GM12878 (cell line): ENCODE results near the gene LRRN1. TPM values are rescaled to one million over a fixed set of nuclear protein-coding genes. Genes with fewer than 3 reads are reported as not detected.

ENCODE experiments used
- ATAC-seq: fragments of 200-7000 bp; cut with Tn5 transposase; 3 replicates; pipeline ENCODE4 v1.9.1; 2020; ENCODE audit warnings: mild to moderate bottlenecking, moderate library complexity
- BruUV-seq: library from RNA; stranded (reverse); fragments of 400-500 nt; replicated peaks from 2 replicates; lab custom pipeline; 2021; lab: Mats Ljungman, UMichigan
- CTCF ChIA-PET: fragments of 300-600 bp; sonication (Branson Sonifier 250); formaldehyde crosslinking; extraction: SDS; loops from one replicate; lab custom pipeline; 2021; ENCODE audit warnings: inconsistent platforms; lab: Yijun Ruan, JAX
- POLR2A ChIA-PET: fragments of 350-600 bp; formaldehyde crosslinking; extraction: SDS; loops from one replicate; lab custom pipeline; 2021; ENCODE audit warnings: inconsistent platforms; lab: Charles Lee
- RAD21 ChIA-PET: fragments of 300-600 bp; sonication (Branson Sonifier 250); formaldehyde crosslinking; loops from one replicate; lab custom pipeline; 2023; ENCODE audit warnings: antibody characterized with exemption; ENCODE audit not compliant: unreplicated experiment; lab: Charles Lee
- SMC1A ChIA-PET: fragments of 300-600 bp; sonication (Branson Sonifier 250); formaldehyde crosslinking; loops from one replicate; lab custom pipeline; 2023; ENCODE audit not compliant: unreplicated experiment, uncharacterized antibody; lab: Charles Lee
- DNase-seq: peaks from one replicate; pipeline ENCODE4 v3.0.0-alpha.2; 2011; ENCODE audit warnings: low read depth, low spot score
- FAIRE-seq: peaks from 3 replicates; lab custom pipeline; 2011; peaks lifted over from hg19 to GRCh38; lab: Jason Lieb, UNC
- H2AFZ ChIP-seq: 2 replicates; pipeline ENCODE4 v1.6.0; 2011; ENCODE audit warnings: low read depth, low read length, control low read depth; ENCODE audit not compliant: control insufficient read depth
- H3K27ac ChIP-seq: 2 replicates; pipeline ENCODE4 v1.5.1; 2011; ENCODE audit warnings: control low read depth; ENCODE audit not compliant: control insufficient read depth, insufficient read depth
- H3K27me3 ChIP-seq, 2 experiments: replicated peaks in 1 of 2; 2 replicates each; pipeline versions ENCODE4 v1.6.0 to v1.6.1; 2011; ENCODE audit warnings: low read length in 1 of 2; ENCODE audit not compliant: control insufficient read depth in 2 of 2, insufficient read depth in 2 of 2
- H3K36me3 ChIP-seq, 2 experiments: 2 replicates each; pipeline ENCODE4 v1.5.1; 2011; ENCODE audit warnings: low read length in 1 of 2; ENCODE audit not compliant: control insufficient read depth in 2 of 2, insufficient read depth in 2 of 2
- H3K4me1 ChIP-seq: 2 replicates; pipeline ENCODE4 v1.6.1; 2011; ENCODE audit warnings: mild to moderate bottlenecking, low read length, moderate library complexity, mixed read lengths; ENCODE audit not compliant: control insufficient read depth, insufficient read depth
- H3K4me2 ChIP-seq: 2 replicates; pipeline ENCODE4 v1.6.0; 2011; ENCODE audit warnings: control low read depth; ENCODE audit not compliant: control insufficient read depth, insufficient read depth
- H3K4me3 ChIP-seq: fragments of 200-600 bp; sonication (generic); 2 replicates; pipeline ENCODE4 v1.5.1; 2016
- H3K79me2 ChIP-seq: 2 replicates; pipeline ENCODE4 v1.6.0; 2011; ENCODE audit warnings: low read length; ENCODE audit not compliant: control insufficient read depth, insufficient read depth
- H3K9ac ChIP-seq: 2 replicates; pipeline ENCODE4 v1.8.0; 2011; ENCODE audit warnings: low read length, control low read depth, mixed read lengths; ENCODE audit not compliant: control insufficient read depth, insufficient read depth
- H3K9me3 ChIP-seq: replicated peaks from 3 replicates; pipeline ENCODE4 v1.5.1; 2011; ENCODE audit warnings: mild to moderate bottlenecking, low read length; ENCODE audit not compliant: control insufficient read depth, insufficient read depth
- H4K20me1 ChIP-seq: 2 replicates; pipeline ENCODE4 v1.6.0; 2011; ENCODE audit not compliant: control insufficient read depth, insufficient read depth
- BCL11A ChIP-seq: IDR thresholded peaks from 2 replicates; pipeline ENCODE4 v1.6.1; 2011; ENCODE audit warnings: low read depth, low read length
- BCL3 ChIP-seq: IDR thresholded peaks from 2 replicates; pipeline ENCODE4 v1.6.1; 2011; ENCODE audit warnings: borderline replicate concordance, low read depth, mild to moderate bottlenecking, moderate library complexity, low read length; ENCODE audit not compliant: insufficient read depth, poor library complexity, severe bottlenecking
- BRCA1 ChIP-seq: IDR thresholded peaks from 2 replicates; pipeline ENCODE4 v1.6.1; 2011; ENCODE audit warnings: low read depth, low read length, improper control_type of control experiment
- FOS ChIP-seq: IDR thresholded peaks from 3 replicates; pipeline ENCODE4 v1.6.1; 2011; ENCODE audit warnings: borderline replicate concordance; ENCODE audit not compliant: insufficient read length; ENCODE audit errors: extremely low read depth
- HDAC6 ChIP-seq: fragments of 200-600 bp; sonication (generic); IDR thresholded peaks from one replicate; pipeline ENCODE4 v1.8.0; 2017; ENCODE audit warnings: antibody characterized with exemption; ENCODE audit not compliant: unreplicated experiment
- JUND ChIP-seq: IDR thresholded peaks from 2 replicates; pipeline ENCODE4 v1.6.1; 2012; ENCODE audit warnings: low read depth, mild to moderate bottlenecking, low read length, improper control_type of control experiment, moderate library complexity
- NFYB ChIP-seq: IDR thresholded peaks from 2 replicates; pipeline ENCODE4 v1.6.1; 2011; ENCODE audit warnings: low read depth, mild to moderate bottlenecking, low read length, improper control_type of control experiment, moderate library complexity; ENCODE audit not compliant: insufficient read depth
- POLR2AphosphoS5 ChIP-seq: IDR thresholded peaks from 2 replicates; pipeline ENCODE4 v1.6.1; 2011; ENCODE audit warnings: mild to moderate bottlenecking, low read length, inconsistent platforms
- RAD51 ChIP-seq: fragments of 450-650 bp; IDR thresholded peaks from 2 replicates; pipeline ENCODE4 v1.6.1; 2016; ENCODE audit warnings: moderate library complexity, mild to moderate bottlenecking, inconsistent platforms
- SUPT20H ChIP-seq: IDR thresholded peaks from 2 replicates; pipeline ENCODE4 v1.6.1; 2011; ENCODE audit warnings: low read depth, mild to moderate bottlenecking, low read length, moderate library complexity, borderline replicate concordance; ENCODE audit not compliant: control insufficient read depth
- USF2 ChIP-seq: IDR thresholded peaks from 2 replicates; pipeline ENCODE4 v1.6.1; 2011; ENCODE audit warnings: low read depth, low read length, improper control_type of control experiment, borderline replicate concordance
- YY1 ChIP-seq: IDR thresholded peaks from 2 replicates; pipeline ENCODE4 v1.6.1; 2011; ENCODE audit warnings: low read depth, mild to moderate bottlenecking, low read length
- WGBS: methylation state at CpG from one replicate; pipeline ENCODE4 v1.1.6; 2016; ENCODE audit warnings: low lambda C conversion rate; ENCODE audit not compliant: insufficient replicate concordance, insufficient coverage; ENCODE audit errors: missing lambda C conversion rate; 5-methylcytosine and 5-hydroxymethylcytosine counted together
- in situ Hi-C: fragments of 300-500 bp; cut with MboI; formaldehyde crosslinking; loops from 9 replicates; pipeline ENCODE4 v1.14.3; 2018; ENCODE audit warnings: mixed read lengths
- intact Hi-C: fragments of 100-400 bp; cut with micrococcal nuclease; formaldehyde crosslinking; loops from one replicate; pipeline ENCODE4 v1.14.2; 2022; ENCODE audit not compliant: unreplicated experiment
- polyA plus RNA-seq, 11 experiments: library from polyadenylated mRNA; depleted of rRNA in 4 of 11; unstranded in 6 of 11; stranded (reverse) in 5 of 11; fragments of >200 nt; fragmentation: Nextera tagmentation in 4 of 11; fragmentation: Illumina TruSeq in 1 of 11; extraction: Ambion mirVana in 4 of 11; extraction: Trizol in 1 of 11; gene quantifications; 1 replicate in 1 of 11; 2 replicates in 10 of 11; pipeline versions ENCODE4 v1.2.1 to v1.2.3, GENCODE V29; 2011 to 2016; ENCODE audit warnings: inconsistent platforms in 2 of 11, missing spikeins in 2 of 11, low read depth in 1 of 11
- total RNA-seq, 4 experiments: library from RNA; depleted of rRNA in 3 of 4; stranded (reverse); fragments of >200 nt in 3 of 4; fragmentation: Illumina TruSeq in 1 of 4; extraction: Trizol in 1 of 4; gene quantifications; 2 replicates each; pipeline versions ENCODE4 v1.2.1 to v1.2.3, GENCODE V29; 2013 to 2021
- TF ChIP-seq, protein P1 (sequence below): fragments of 450-650 bp; IDR thresholded peaks from 2 replicates; pipeline ENCODE4 v1.6.1; 2018; ENCODE audit warnings: mild to moderate bottlenecking, low read depth, moderate library complexity; ENCODE audit not compliant: partially characterized antibody
- TF ChIP-seq, protein P2 (sequence below): fragments of 450-650 bp; IDR thresholded peaks from 2 replicates; pipeline ENCODE4 v1.6.1; 2017; ENCODE audit warnings: mild to moderate bottlenecking

LRRN1 gene
- total and polyA plus RNA-seq, 10 of the 15 experiments (the other 5 are each of a cell fraction or from before 2014, with no cell fraction given): 0.01 to 0.04 TPM; not detected in 8

- RAD21 ChIA-PET: no interaction called here
- H3K9ac ChIP-seq: no peak overlapping the region
- POLR2A ChIA-PET: no interaction called here
- no peak overlapping the region for H3K4me3 ChIP-seq
- no peak overlapping the region for H3K4me2 ChIP-seq
- SMC1A ChIA-PET: interaction anchor here (1.3 kb wide), 1 partner anchor 48 kb away, joined by 3 read pairs; no protein-coding TSS in a partner anchor
- 25% methylated on average over 1 of the region's 1 CpG for WGBS
- H3K9me3 ChIP-seq: no peaks in the 10 kb centered on the region
- no peaks in the 10 kb centered on the region for H3K36me3 ChIP-seq
- H3K79me2 ChIP-seq: no peaks in the 10 kb centered on the region
- ATAC-seq: no peak
- H3K4me1 ChIP-seq: no peaks in the 10 kb centered on the region
- intact Hi-C loops (no loop called here), in situ Hi-C loops (no loop called here)
- no peak overlapping the region for H2AFZ ChIP-seq
- CTCF ChIA-PET: no interaction called here
- DNase-seq: no peak
- BruUV-seq: no TSS peak
- no peaks in the 10 kb centered on the region for H4K20me1 ChIP-seq
- no peak overlapping the region for H3K27ac ChIP-seq
- FAIRE-seq: no peak
- no peaks in the 10 kb centered on the region for H3K27me3 ChIP-seq
- TF ChIP-seq BCL3 (no peak), HDAC6 (no peak), JUND (no peak), RAD51 (no peak), SUPT20H (no peak), BRCA1 (no peak), POLR2AphosphoS5 (no peak), YY1 (no peak), NFYB (no peak), FOS (no peak), USF2 (no peak), BCL11A (no peak)
- TF ChIP-seq, protein P1, sequence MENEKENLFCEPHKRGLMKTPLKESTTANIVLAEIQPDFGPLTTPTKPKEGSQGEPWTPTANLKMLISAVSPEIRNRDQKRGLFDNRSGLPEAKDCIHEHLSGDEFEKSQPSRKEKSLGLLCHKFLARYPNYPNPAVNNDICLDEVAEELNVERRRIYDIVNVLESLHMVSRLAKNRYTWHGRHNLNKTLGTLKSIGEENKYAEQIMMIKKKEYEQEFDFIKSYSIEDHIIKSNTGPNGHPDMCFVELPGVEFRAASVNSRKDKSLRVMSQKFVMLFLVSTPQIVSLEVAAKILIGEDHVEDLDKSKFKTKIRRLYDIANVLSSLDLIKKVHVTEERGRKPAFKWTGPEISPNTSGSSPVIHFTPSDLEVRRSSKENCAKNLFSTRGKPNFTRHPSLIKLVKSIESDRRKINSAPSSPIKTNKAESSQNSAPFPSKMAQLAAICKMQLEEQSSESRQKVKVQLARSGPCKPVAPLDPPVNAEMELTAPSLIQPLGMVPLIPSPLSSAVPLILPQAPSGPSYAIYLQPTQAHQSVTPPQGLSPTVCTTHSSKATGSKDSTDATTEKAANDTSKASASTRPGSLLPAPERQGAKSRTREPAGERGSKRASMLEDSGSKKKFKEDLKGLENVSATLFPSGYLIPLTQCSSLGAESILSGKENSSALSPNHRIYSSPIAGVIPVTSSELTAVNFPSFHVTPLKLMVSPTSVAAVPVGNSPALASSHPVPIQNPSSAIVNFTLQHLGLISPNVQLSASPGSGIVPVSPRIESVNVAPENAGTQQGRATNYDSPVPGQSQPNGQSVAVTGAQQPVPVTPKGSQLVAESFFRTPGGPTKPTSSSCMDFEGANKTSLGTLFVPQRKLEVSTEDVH: no peak
- TF ChIP-seq, protein P2, sequence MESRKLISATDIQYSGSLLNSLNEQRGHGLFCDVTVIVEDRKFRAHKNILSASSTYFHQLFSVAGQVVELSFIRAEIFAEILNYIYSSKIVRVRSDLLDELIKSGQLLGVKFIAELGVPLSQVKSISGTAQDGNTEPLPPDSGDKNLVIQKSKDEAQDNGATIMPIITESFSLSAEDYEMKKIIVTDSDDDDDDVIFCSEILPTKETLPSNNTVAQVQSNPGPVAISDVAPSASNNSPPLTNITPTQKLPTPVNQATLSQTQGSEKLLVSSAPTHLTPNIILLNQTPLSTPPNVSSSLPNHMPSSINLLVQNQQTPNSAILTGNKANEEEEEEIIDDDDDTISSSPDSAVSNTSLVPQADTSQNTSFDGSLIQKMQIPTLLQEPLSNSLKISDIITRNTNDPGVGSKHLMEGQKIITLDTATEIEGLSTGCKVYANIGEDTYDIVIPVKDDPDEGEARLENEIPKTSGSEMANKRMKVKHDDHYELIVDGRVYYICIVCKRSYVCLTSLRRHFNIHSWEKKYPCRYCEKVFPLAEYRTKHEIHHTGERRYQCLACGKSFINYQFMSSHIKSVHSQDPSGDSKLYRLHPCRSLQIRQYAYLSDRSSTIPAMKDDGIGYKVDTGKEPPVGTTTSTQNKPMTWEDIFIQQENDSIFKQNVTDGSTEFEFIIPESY: no peak
Observed at GRCh38 chr3:3827111-3827510, 27.9 kb downstream of the LRRN1 start.
